ENCODE data around the gene SLIT3. TPM values are rescaled to one million over a fixed set of nuclear protein-coding genes. Genes with fewer than 3 reads are reported as not detected.

Gene SLIT3
- total and polyA plus RNA-seq, 9 of the 15 experiments (the other 6 are each of a cell fraction or from before 2014, with no cell fraction given) = 0.01 to 0.04 TPM; not detected in 7

GRCh38 chr5:169301986-169302385 is 1.0 kb upstream of the SLIT3 start:
- CTCF ChIA-PET (ENCODE audit: low intra/inter-chr PET ratio) = interaction anchor here (0.5 to 1.5 kb wide), 2 partner anchors 315 to 1032 kb away, joined by 3 to 5 read pairs; no protein-coding TSS in a partner anchor
- no peaks in the 10 kb centered on the region; the same call in none of the 2 replicates for H4K20me1 ChIP-seq (replicated peaks; ENCODE audit: control insufficient read depth, insufficient read depth, low read length)
- H3K36me3 ChIP-seq (ENCODE audit: control insufficient read depth, insufficient read depth, low read length) = no peaks in the 10 kb centered on the region
- H3K9me3 ChIP-seq (replicated peaks; ENCODE audit: control insufficient read depth, insufficient read depth, low read depth, low read length) = no peaks in the 10 kb centered on the region
- H3K27me3 ChIP-seq (ENCODE audit: control insufficient read depth in 2 of 2, insufficient read depth in 2 of 2, low read length in 2 of 2) = peaks cover 0 to 16% of the 10 kb centered on the region in 2 experiments; a peak in 3 of 5 replicates
- H3K27ac ChIP-seq (ENCODE audit: extremely low read depth, low read depth, low read length) = no peak overlapping the region
- DNase-seq (ENCODE audit: extremely low read depth in 1 of 4, low spot score in 3 of 4) = no peak
- peak; percentile 40; the same call in 1 of the 3 replicates for ATAC-seq
- intact Hi-C loops (cut with micrococcal nuclease) (loop anchor here (1.0 to 2.0 kb wide), 3 partner anchors 185 to 623 kb away; no protein-coding TSS in a partner anchor), in situ Hi-C loops (cut with MboI) (loop anchor here (10.0 kb wide), 1 partner anchor 317 kb away; no protein-coding TSS in a partner anchor)
- no peak overlapping the region for H2AFZ ChIP-seq (ENCODE audit: low read depth, low read length)
- no peaks in the 10 kb centered on the region for H3K79me2 ChIP-seq (ENCODE audit: control insufficient read depth, insufficient read depth, low read length)
- whole genome bisulfite sequencing (ENCODE audit: insufficient coverage, low coverage, missing lambda C conversion rate) = 32% methylated on average over 10 of the region's 12 CpGs
- H3K4me2 ChIP-seq (ENCODE audit: insufficient read depth, low read length) = no peak overlapping the region
- H3K4me1 ChIP-seq (replicated peaks in 1 of 2; ENCODE audit: control insufficient read depth in 2 of 2, insufficient read depth in 2 of 2, low read length in 2 of 2) = peaks cover 0 to 7% of the 10 kb centered on the region in 2 experiments; a peak in 1 of 5 replicates
- H3K4me3 ChIP-seq = no peak overlapping the region
- H3K9ac ChIP-seq (ENCODE audit: insufficient read depth in 1 of 2, low read depth in 2 of 2, low read length in 2 of 2) = no peak overlapping the region
- no peak for FAIRE-seq
- POLR2A ChIA-PET = no interaction called here
- H3K9me1 ChIP-seq (ENCODE audit: control insufficient read depth, insufficient read depth, low read length) = no peaks in the 10 kb centered on the region
- BruUV-seq (replicated peaks) = no TSS peak
- TF ChIP-seq POLR2A (conservative IDR thresholded peaks at IDR 0.05) = no peak
- no peak for TF ChIP-seq KLF1 (tag; IDR thresholded peaks at IDR 0.05)
- no peak for TF ChIP-seq ZC3H11A (IDR thresholded peaks at IDR 0.05; ENCODE audit: low read depth, low read length)
- TF ChIP-seq ETV5 (CRISPR knock-in tag; IDR thresholded peaks at IDR 0.05; ENCODE audit: low read depth) = no peak
- TF ChIP-seq HBP1 (CRISPR knock-in tag; IDR thresholded peaks at IDR 0.05) = no peak
- TF ChIP-seq CHD7 (IDR thresholded peaks at IDR 0.05; ENCODE audit: low read depth, low read length) = no peak
- no peak for TF ChIP-seq RFX7 (CRISPR knock-in tag; IDR thresholded peaks at IDR 0.05)
- no peak for TF ChIP-seq ETV6 (IDR thresholded peaks at IDR 0.05; ENCODE audit: borderline replicate concordance in 1 of 2, low read depth in 2 of 2, low read length in 1 of 2)
- TF ChIP-seq ETV6 (CRISPR knock-in tag; IDR thresholded peaks at IDR 0.05; ENCODE audit: borderline replicate concordance) = no peak
- no peak for TF ChIP-seq TOE1 (IDR thresholded peaks at IDR 0.05; ENCODE audit: borderline replicate concordance)
- no peak for TF ChIP-seq TOE1 (CRISPR knock-in tag; IDR thresholded peaks at IDR 0.05; ENCODE audit: borderline replicate concordance, low read depth)
